DND-41 (cell line): Measurements from ENCODE around the gene PDLIM4.

ENCODE experiments used
- ATAC-seq: fragments of 200-7000 bp; cut with Tn5 transposase; 3 replicates; pipeline ENCODE4 v1.9.1; 2021; ENCODE audit warnings: low read depth; ENCODE audit not compliant: insufficient read depth
- DNase-seq: peaks from one replicate; pipeline ENCODE4 v3.0.0-alpha.2; 2020
- H2AFZ ChIP-seq: 2 replicates; pipeline ENCODE4 v1.6.0; 2012; ENCODE audit warnings: low read depth, low read length
- H3K27ac ChIP-seq: 2 replicates; pipeline ENCODE4 v1.5.1; 2012; ENCODE audit warnings: low read length, inconsistent platforms
- H3K27me3 ChIP-seq: fragments of 200-600 bp; sonication (generic); 2 replicates; pipeline ENCODE4 v1.6.0; 2012; ENCODE audit warnings: low read length, mild to moderate bottlenecking, inconsistent platforms; ENCODE audit not compliant: insufficient read depth, poor library complexity
- H3K36me3 ChIP-seq: 2 replicates; pipeline ENCODE4 v1.5.1; 2012; ENCODE audit warnings: low read length, inconsistent platforms; ENCODE audit not compliant: insufficient read depth
- H3K4me1 ChIP-seq: 2 replicates; pipeline ENCODE4 v1.5.1; 2012; ENCODE audit warnings: mild to moderate bottlenecking, low read length; ENCODE audit not compliant: insufficient read depth
- H3K4me2 ChIP-seq: 2 replicates; pipeline ENCODE4 v1.6.0; 2012; ENCODE audit warnings: mild to moderate bottlenecking, moderate library complexity, low read length, inconsistent platforms; ENCODE audit not compliant: insufficient read depth
- H3K4me3 ChIP-seq, 2 experiments: fragments of 200-600 bp in 1 of 2; shearing (Covaris generic) in 1 of 2; 2 replicates each; pipeline ENCODE4 v1.5.1; 2012 to 2016; ENCODE audit warnings: inconsistent platforms in 2 of 2, low read length in 2 of 2, mild to moderate bottlenecking in 2 of 2, low read depth in 1 of 2, moderate library complexity in 1 of 2
- H3K79me2 ChIP-seq: 2 replicates; pipeline ENCODE4 v1.6.0; 2012; ENCODE audit warnings: low read length, inconsistent platforms; ENCODE audit not compliant: insufficient read depth
- H3K9ac ChIP-seq: 2 replicates; pipeline ENCODE4 v1.6.0; 2012; ENCODE audit warnings: low read depth, mild to moderate bottlenecking, inconsistent platforms, low read length, moderate library complexity
- H3K9me3 ChIP-seq: 2 replicates; pipeline ENCODE4 v1.5.1; 2012; ENCODE audit warnings: low read length, moderate library complexity, mild to moderate bottlenecking, inconsistent platforms; ENCODE audit not compliant: insufficient read depth, severe bottlenecking
- H4K20me1 ChIP-seq: 2 replicates; pipeline ENCODE4 v1.6.0; 2012; ENCODE audit warnings: low read length; ENCODE audit not compliant: insufficient read depth
- EZH2 ChIP-seq: IDR thresholded peaks from 3 replicates; pipeline ENCODE4 v1.6.1; 2012; ENCODE audit warnings: borderline replicate concordance, low read depth, mild to moderate bottlenecking, moderate library complexity, low read length, inconsistent platforms; ENCODE audit not compliant: severe bottlenecking
- TF ChIP-seq, protein P1 (sequence below): IDR thresholded peaks from 2 replicates; pipeline ENCODE4 v1.5.1; 2012; ENCODE audit warnings: borderline replicate concordance, low read length, moderate library complexity, mild to moderate bottlenecking; ENCODE audit not compliant: poor library complexity, severe bottlenecking; ENCODE audit errors: extremely low read depth

The PDLIM4 gene

DNA sequence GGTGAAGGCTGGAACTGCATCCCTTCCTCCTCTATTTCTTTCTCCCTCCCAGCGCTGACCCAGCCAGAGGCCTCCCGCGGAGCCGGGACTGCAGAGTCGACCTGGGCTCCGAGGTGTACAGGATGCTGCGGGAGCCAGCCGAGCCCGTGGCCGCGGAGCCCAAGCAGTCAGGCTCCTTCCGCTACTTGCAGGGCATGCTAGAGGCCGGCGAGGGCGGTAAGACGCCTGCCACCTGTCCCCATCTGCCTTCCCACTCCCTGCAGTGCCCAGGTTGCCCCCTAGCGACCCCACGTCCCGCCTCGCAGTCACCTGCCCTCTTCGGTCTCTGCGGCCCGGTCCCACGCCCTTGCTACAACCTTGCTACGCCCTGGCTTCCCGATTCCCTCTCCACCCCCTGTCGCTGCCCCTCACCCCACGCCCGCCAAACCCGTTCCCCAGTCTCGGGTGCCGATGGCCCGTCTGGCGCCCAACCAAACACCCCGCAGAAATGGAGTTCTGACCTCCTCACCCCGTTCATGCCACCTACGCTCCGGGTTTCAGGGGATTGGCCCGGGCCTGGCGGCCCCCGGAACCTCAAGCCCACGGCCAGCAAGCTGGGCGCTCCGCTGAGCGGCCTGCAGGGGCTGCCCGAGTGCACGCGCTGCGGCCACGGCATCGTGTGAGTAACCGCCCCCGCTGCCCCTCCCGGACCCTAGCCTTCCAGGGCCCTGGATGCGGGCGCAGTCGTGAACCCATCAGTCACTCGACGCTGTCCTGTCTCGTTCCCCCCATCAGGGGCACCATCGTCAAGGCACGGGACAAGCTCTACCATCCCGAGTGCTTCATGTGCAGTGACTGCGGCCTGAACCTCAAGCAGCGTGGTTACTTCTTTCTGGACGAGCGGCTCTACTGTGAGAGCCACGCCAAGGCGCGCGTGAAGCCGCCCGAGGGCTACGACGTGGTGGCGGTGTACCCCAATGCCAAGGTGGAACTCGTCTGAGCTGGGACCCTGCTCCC is 14.1 kb downstream of the PDLIM4 start:
- H3K9ac ChIP-seq, result no peak overlapping the region
- H3K27me3 ChIP-seq, result no peaks in the 10 kb centered on the region
- no peaks in the 10 kb centered on the region for H3K9me3 ChIP-seq
- DNase-seq, result no peak
- H3K4me1 ChIP-seq, result 0 out of 2 replicates have a peak, but pooled peaks cover 6% of the 10 kb centered on the region
- no peak overlapping the region for H2AFZ ChIP-seq
- no peaks in the 10 kb centered on the region for H3K36me3 ChIP-seq
- no peaks in the 10 kb centered on the region for H3K79me2 ChIP-seq
- TF ChIP-seq EZH2, result no peak
- TF ChIP-seq, protein P1, sequence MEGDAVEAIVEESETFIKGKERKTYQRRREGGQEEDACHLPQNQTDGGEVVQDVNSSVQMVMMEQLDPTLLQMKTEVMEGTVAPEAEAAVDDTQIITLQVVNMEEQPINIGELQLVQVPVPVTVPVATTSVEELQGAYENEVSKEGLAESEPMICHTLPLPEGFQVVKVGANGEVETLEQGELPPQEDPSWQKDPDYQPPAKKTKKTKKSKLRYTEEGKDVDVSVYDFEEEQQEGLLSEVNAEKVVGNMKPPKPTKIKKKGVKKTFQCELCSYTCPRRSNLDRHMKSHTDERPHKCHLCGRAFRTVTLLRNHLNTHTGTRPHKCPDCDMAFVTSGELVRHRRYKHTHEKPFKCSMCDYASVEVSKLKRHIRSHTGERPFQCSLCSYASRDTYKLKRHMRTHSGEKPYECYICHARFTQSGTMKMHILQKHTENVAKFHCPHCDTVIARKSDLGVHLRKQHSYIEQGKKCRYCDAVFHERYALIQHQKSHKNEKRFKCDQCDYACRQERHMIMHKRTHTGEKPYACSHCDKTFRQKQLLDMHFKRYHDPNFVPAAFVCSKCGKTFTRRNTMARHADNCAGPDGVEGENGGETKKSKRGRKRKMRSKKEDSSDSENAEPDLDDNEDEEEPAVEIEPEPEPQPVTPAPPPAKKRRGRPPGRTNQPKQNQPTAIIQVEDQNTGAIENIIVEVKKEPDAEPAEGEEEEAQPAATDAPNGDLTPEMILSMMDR, result no peak
- no peak overlapping the region for H3K4me3 ChIP-seq
- H4K20me1 ChIP-seq, result no peaks in the 10 kb centered on the region
- ATAC-seq, result no peak
- no peak overlapping the region for H3K4me2 ChIP-seq
- H3K27ac ChIP-seq, result no peak overlapping the region

GRCh38 chr5:132272311-132273210 is 15.1 kb downstream of the PDLIM4 start:
- Histone ChIP-seq H3K4me1 (0 out of 2 replicates have a peak, but pooled peaks cover 6% of the 10 kb centered on the region), H3K79me2 (no peaks in the 10 kb centered on the region), H3K27ac (no peak overlapping the region), H3K36me3 (no peaks in the 10 kb centered on the region), H3K9me3 (no peaks in the 10 kb centered on the region), H3K4me2 (no peak overlapping the region), H3K4me3 (no peak overlapping the region), H4K20me1 (no peaks in the 10 kb centered on the region), H2AFZ (no peak overlapping the region), H3K9ac (no peak overlapping the region), H3K27me3 (no peaks in the 10 kb centered on the region)
- peak; percentile 75 for DNase-seq
- ATAC-seq, result peak; percentile 79
- TF ChIP-seq, protein P1, result peak; percentile 92
- no peak for TF ChIP-seq EZH2

DNA sequence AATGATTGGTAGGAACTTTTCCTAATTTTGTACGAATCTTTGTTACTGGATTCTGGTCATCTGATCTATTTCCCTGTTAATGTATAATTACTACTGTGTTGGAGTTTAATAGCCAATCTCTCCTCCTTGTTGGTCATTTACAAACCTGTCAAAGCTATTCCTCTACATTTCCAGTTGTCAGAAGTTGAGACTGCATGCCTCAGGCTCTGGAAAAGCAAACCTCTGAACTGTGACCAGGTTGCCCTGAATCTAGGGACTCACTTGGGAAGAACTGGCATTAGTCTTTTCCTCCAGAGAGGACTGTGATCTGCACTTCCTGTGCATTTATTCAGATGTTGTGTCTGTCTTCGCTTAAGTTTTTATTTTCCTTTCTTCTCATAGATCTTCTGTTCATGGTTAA is 16.1 kb downstream of the PDLIM4 start:
- no peak overlapping the region for H2AFZ ChIP-seq

More for the DNA sequence above, 16.1 kb downstream of the PDLIM4 start:
- Histone ChIP-seq H3K36me3 (no peaks in the 10 kb centered on the region), H3K27me3 (no peaks in the 10 kb centered on the region), H3K9me3 (no peaks in the 10 kb centered on the region), H3K79me2 (no peaks in the 10 kb centered on the region), H3K4me3 (no peak overlapping the region), H4K20me1 (no peaks in the 10 kb centered on the region), H3K4me1 (0 out of 2 replicates have a peak, but pooled peaks cover 6% of the 10 kb centered on the region), H3K9ac (no peak overlapping the region), H3K4me2 (no peak overlapping the region), H3K27ac (no peak overlapping the region)
- DNase-seq (no peak), ATAC-seq (no peak)
- TF ChIP-seq EZH2, result no peak
- TF ChIP-seq, protein P1, result no peak
